NCI-H2171 treated with DMSO at 0.1 percent for 48 hours (cell line): Measurements from ENCODE around the gene NPY5R.

Experiments
- DNase-seq: peaks from one replicate; lab custom pipeline; 2025; lab: John Stamatoyannopoulos, UW

The NPY5R gene

GRCh38 chr4:163343604-163344146 is at the start of gene NPY5R:
Gene NPY5R, plus strand, starts transcription at chr4:163343892. Its CDS starts 6,382 bp downstream, at chr4:163350274.
- no peak for DNase-seq

DNA sequence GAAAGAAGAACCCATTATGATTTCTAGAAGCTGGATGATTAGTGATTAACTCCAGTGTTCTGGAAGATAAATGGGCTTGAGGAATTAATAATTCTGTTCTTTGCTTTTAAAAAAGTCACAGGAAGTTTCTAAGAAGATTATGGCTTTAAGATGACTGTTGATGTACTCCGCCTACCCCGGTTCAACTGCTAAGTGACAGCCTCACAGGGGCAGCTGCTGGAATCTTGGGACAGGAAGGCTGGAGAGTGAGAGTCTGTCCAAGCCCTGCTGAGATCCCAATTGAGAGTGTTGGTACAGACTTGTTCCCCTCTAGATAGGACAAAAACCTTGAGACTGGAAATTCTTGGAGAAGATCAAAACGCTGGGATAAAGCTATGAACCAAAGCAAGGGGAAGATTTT is 48.6 kb upstream of the NPY5R start:
- DNase-seq: no peak

DNA sequence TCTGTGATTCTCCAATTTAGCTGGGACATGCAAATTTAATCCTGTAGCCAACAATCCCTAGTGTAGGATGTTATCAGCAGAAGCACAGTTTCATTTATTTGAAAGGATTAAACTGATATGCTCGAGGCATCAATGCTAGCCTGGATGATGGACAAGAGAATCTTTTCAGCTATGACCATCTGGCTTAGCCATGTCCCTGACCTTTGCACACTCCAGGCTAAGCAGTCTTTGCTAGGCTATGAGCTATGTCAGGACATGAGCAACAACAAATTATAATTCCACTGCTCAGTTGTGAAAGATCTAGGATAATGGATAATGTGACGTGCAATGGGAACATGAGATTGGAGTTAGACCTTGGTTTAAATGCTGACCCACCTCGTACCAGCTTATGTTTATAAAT is 43.2 kb upstream of the NPY5R start:
- DNase-seq: no peak

GRCh38 chr4:163303069-163303468 is 40.6 kb upstream of the NPY5R start:
- no peak for DNase-seq

GRCh38 chr4:163309466-163309865 is 34.2 kb upstream of the NPY5R start:
- no peak for DNase-seq

DNA sequence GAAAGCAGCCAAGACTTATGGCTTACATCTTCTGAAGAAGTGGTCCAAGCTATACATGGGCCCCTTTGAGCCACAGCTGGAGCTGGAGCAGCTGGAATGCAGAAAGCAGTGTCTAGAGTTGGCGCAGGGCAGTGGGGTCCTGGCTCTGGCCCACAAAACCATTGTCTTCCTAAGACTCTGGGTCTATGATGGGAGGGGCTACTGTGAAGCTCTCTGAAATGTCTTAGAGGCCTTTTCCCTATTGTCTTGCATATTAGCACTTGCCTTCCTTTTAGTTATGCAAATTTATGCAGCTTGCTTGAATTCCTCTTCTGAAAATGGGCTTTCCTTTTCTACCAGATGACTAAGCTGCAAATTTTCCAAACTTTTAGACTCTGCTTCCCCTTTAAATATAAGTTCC is 26.6 kb upstream of the NPY5R start:
- DNase-seq: no peak

GRCh38 chr4:163330916-163331628 is 12.6 kb upstream of the NPY5R start:
- DNase-seq: no peak

GRCh38 chr4:163331629-163332376 is 11.9 kb upstream of the NPY5R start:
- no peak for DNase-seq

- peak; percentile 30 for DNase-seq
Measured at GRCh38 chr4:163332526-163333406, 10.9 kb upstream of the NPY5R start, which contains the start of gene NPY1R. Gene NPY1R, minus strand, starts transcription at chr4:163332596. Its CDS starts 6,042 bp downstream, at chr4:163326554.

GRCh38 chr4:163335384-163335783 is 8.3 kb upstream of the NPY5R start:
- no peak for DNase-seq

- no peak for DNase-seq
Measured at GRCh38 chr4:163344147-163345125, 744 bp downstream of the NPY5R start.

- DNase-seq: no peak
Measured at GRCh38 chr4:163350672-163351071, 7.0 kb downstream of the NPY5R start.

DNA sequence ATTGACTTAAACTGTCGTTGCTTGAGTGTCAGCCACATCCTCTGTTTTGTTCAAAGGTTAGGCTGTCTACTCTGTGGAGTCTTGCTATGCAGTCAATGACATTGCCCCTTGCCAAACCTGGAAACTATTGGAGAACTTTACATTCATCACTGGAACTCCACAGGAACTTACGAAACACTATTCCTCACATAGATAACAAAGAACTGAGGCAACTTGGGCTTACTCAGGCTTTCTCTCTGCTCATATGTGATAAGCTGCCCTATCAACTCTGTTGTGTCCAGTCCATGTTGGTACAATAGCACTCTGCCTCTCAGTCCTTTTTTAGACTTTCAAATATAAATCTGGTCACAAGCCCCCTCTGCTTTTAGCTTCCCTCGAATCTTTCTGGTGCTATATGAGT is 9.4 kb downstream of the NPY5R start:
- no peak for DNase-seq

DNA sequence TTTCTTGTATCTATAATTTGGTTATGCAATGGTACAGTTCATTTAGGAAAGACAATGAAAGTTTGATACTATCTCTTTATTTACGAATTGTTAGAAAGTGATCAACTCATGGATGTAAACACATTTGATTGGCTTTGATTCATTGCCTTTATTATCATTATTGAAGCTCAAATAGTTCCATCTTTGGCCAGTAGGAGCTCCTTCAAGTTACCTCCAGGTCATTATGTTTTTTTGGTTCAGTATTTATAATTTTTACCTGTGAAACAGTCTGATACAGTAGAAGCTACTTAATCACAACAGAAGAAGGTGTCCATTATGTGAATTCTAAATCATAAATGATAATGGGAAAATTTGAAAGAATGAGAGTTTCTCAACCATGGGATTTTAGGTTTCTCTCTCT is 12.4 kb downstream of the NPY5R start:
- DNase-seq: no peak

- DNase-seq: no peak
Measured at GRCh38 chr4:163367651-163368050, 24.0 kb downstream of the NPY5R start.

DNA sequence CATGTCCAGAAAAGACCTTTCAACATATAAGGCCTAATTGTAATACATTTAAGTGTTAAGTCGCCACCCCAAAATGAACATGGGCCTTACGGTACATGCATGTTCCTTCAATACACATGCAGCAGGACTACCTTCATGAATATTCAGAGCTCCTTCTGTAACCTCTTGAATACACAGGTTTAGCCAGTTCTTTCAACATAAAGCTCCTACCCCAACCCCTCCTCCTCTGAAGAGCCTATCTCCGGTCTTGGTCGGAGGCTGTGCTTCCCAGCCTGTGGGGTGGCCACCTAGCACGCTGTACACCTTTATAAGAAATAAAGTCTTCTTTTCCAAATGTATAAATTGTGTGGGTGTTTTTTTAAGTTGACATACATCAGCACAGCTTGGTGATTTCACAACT is 28.3 kb downstream of the NPY5R start:
- DNase-seq: no peak

GRCh38 chr4:163378661-163379060 is 35.0 kb downstream of the NPY5R start:
- DNase-seq: no peak

- no peak for DNase-seq
Measured at GRCh38 chr4:163380703-163381102, 37.0 kb downstream of the NPY5R start.

- DNase-seq: no peak
Measured at GRCh38 chr4:163382178-163382869, 38.6 kb downstream of the NPY5R start.

GRCh38 chr4:163384434-163384833 is 40.7 kb downstream of the NPY5R start:
- DNase-seq: no peak
